HG03439 (cell line): ENCODE measurements around the gene LRRC45.
A peak's percentile ranks its signal among the peaks of the same experiment; 100 is the strongest.
"Not testable (repeated sequence)": the region's sequence is repeated elsewhere in the genome, so short reads cannot be mapped to it uniquely, and the experiment has no call there.

Source experiments
- ATAC-seq: cut with Tn5 transposase; IDR thresholded peaks from one replicate; pipeline ENCODE4 v1.9.1; 2021; ENCODE audit warnings: mild to moderate bottlenecking, moderate library complexity; ENCODE audit not compliant: unreplicated experiment

The LRRC45 gene

DNA sequence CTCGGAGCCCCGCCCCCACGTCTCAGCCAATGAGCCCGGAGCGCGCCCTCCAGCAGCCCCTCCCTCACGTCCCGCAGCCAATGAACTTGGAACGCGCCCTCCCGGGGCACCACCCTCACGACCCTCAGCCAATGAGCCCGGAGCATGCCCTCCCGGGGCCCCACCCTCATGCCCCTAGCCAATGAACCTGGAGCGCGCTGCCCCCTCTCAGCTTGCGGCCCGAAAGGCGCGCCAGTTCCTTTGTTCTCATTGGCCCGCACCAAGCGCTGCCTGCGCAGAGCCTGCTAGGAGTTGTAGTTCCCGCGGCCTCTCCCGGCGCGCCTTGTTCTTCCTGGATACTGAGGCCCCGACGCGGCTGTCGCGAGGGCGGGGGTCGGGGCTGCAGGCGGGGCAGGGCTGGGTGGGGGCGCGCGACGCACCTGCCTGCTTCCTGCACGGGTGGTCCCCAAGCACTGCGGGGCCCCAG is at the start of gene LRRC45:
TSS of gene LRRC45 (plus strand) at position 325 of the 466 bp plus-strand sequence. CDS start 339 bp downstream, outside the sequence.
- peak; percentile 83 for ATAC-seq

DNA sequence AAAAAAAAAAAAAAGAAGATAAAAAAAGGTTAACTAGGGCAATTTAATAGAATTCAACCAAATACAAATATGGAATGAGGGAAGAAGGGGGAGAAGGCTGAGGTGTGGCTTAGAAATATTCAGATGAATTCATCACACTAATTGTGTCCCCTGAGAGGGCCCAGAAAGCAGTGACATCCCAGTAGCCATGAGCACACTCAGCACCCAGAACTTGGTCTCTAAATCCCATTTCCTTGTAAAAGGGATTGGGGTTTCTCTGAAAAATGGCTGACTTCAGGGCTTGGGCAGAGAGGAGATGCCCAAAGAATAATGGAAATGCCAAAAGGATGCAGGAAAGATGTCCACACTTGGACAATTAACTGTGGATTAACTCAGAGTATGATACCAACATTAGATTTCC is 49.7 kb upstream of the LRRC45 start:
- no peak for ATAC-seq

DNA sequence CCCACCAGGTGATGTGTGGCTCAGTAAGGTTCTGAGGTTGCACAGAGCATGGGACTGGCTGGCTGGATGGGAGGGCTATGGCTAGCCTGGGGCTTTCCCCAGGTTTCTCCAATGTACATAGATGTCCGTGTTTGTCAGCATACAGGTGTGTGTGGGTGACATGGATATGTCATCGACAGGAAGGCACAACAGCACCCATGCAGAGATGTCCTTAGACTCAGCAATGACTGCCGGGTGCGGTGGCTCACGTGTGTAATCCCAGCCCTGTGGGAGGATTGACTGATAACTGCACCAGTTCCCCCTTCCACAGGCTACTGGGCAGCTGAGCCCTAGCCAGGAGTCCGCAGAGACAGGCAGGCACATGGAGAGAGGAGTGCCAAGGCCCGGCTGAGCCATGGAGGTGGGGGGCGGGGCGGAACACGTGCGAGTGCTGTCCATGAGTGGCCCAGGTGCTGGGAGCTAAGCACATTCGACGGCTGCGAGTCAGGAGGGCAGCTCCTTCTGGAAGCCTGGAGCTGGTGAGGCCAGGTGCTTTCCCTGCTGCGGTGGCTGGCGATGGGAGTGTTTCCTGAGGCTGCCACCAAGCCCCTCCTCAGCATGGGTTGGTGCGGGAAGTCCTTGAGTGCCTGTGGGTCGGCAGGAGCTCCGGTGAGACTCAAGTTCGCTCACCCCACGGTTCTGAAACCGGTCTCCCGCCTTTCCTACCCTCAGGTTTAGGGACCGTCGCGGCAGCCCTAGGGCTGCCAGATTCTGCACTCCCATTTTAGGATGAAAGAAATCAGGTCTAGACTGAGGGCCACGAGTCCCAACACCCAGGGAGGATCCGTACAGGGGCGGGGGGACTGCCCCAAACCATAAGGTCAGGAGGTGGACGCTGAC is 46.5 kb upstream of the LRRC45 start:
- peak; percentile 4 for ATAC-seq

DNA sequence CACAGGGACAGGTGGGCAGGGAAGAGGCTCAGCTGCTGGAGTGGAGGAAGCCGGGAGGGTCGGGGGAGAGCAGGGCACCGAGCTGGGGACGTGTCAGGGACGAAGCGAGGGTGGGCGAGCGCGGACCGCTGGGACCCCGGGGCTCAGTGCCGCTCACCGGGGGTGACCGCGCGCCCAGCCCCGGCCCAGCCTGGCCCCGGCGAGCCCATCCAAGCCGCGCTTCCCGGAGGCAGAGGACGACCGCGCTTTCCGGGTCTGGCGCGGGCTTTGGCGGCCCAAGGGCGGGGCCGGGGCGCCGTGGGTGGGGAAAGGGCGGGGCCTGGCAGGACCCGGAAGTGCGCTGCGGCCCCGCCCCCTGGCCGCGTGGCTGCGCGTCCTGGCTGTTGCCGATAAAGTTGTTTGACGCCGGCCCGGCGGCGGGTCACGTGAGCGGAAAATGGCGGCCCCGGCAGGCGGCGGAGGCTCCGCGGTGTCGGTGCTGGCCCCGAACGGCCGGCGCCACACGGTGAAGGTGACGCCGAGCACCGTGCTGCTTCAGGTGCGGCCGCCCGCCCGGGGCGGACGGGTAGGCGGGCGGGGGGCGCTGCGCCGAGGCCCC is 45.8 kb upstream of the LRRC45 start, which contains the start of gene ASPSCR1:
TSS of gene ASPSCR1 (plus strand) at position 419 of the 598 bp plus-strand sequence. CDS start at position 437, 18 bp downstream.
- peak; percentile 77 for ATAC-seq

DNA sequence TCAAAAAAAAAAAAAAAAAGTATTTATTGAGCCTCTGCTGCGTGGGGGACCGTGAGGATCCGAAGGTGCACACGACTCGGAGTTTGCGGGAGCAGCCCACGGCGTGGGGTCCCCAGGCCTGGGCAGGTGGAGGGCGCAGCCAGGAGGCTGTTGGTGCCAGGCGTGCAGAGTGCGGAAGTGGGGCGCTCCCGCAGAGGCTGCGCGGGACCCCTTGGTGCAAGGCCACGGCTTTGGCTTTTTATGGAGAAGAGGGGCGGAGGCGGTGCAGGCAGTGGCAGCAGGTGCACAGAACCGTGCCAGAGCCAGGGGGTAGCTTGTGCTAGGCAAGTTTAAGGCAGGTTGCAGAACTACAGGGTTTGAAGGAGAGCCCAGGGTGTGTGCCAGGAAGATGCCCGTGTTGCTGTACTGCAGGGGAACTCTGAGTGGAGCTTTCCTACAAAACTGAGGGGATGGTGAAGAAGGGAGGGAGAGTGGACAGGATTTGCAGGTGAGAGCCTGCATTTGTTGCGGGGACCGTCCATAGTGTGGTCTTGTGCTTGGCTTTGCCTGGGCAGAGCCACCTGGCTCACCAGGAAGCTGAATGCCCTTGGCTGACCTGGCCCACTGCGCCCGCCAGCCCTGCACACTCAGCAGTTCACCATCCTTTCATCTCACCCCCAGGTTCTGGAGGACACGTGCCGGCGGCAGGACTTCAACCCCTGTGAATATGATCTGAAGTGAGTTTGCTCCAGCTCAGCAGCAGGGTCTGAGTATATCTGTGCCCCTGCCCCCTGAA is 44.4 kb upstream of the LRRC45 start:
- ATAC-seq, result no peak

DNA sequence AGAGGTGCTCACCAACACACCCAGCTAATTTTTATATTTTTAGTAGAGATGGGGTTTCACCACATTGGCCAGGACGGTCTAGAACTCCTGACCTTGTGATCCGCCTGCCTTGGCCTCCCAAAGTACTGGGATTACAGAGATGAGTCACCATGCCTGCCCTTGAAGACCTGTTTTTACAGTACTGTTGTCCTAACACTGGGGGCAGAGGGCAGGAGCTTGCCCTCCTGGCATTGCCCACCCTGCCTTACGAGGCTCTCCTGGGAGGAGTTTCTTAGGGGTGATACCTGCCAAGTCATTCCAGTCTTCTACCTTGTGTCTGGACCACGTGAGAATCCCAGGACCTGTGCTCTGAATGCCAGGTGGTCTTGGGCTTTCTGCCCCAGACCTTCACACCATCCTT is 43.0 kb upstream of the LRRC45 start:
- ATAC-seq, result no peak

DNA sequence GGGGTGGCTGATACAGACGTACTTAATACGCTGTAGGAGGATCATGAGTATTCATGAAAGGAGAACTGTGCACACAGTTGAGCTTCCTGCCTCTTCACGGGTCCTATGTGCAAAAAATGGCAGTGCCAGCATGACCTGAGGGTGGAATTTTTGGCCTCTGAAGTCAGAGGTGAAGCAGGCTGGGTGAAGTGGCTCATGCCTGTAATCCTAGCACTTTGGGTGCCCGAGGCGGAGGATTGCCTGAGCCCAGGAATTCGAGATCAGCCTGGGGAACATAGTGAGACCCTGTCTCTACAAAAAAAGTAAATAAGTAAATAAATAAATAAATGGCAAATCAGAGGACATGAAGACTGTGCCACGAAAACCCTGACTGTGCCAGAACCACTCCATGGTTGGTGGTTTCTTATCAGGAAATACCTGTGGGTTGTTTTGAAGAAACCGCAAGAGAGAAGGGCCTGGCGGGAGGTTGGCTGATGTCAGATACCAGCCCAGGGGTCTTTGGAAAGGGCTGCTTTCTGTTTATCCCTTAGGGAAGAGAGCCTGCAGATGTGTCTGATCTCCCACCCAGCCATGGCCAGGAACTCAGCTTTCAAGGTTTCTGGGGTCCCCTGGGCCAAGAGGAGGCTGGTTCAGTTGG is 42.3 kb upstream of the LRRC45 start:
- no peak for ATAC-seq

DNA sequence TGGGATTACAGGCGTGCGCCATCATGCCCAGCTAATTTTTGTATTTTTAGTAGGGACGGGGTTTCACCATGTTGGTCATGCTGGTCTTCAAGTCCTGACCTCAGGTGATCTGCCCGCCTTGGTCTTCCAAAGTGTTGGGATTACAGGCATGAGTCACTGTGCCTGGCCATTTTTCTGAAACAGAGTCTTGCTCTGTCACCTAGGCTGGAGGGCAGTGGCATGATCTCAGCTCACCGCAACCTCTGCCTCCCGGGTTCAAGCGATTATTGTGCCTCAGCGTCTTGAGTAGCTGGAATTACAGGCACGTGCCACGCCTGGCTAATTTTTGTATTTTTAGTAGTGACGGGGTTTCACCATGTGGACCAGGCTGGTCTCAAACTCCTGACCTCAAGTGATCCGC is 41.6 kb upstream of the LRRC45 start:
- not testable (repeated sequence) for ATAC-seq

DNA sequence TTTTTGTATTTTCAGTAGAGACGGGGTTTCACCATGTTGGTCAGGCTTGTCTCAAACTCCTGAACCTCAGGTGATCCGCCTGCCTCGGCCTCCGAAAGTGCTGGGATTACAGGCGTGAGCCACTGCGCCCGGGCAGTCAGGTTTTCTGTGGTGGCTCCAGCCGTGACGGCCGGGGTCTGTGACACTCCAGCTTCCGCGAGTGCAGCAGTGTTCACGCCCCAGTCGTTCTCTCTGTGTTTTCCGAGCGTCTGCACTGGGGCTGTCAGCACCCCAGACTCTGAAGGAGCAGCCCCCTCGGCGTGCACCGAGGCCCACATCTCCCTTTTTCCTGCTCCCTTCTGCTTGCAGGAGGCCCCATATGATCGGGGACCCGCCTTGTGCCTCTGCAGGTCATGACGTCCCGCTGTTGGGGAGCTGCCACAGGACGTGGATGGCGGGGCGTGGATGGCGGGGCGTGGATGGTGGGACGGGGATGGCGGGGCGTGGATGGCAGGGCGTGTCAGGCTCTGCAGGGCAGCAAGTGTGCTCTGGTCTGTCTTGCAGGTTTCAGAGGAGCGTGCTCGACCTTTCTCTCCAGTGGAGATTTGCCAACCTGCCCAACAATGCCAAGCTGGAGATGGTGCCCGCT is 40.0 kb upstream of the LRRC45 start:
- ATAC-seq, result no peak

DNA sequence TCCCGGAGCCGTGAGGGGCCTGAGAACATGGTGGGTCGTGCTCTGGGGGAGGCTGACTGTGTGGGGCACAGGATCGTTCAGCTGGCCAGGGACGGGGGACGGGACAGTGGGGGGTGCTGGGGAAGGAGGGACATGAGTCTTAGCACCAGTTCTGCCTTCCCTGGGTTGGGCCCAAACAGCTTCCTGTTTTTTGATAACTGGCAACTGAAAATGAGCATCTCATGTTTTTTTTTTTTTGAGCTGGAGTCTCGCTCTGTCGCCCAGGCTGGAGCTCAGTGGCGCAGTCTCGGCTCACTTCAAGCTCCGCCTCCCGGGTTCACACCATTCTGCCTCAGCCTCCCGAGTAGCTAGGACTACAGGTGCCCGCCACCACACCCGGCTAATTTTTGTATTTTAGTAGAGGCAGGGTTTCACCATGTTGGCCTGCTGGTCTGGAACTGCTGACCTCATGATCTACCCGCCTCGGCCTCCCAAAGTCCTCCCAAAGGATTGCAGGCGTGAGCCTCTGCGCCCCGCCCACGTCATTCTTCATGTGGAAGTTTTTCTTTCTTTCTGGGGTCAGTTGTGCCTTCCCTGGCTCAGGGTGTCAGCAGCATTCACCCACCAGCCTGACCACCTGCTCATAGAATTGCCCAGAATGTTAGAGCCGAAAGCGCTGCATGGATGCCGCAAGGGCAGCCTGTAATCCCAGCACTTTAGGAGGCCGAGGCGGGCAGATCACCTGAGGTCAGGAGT is 39.3 kb upstream of the LRRC45 start:
- no peak for ATAC-seq

DNA sequence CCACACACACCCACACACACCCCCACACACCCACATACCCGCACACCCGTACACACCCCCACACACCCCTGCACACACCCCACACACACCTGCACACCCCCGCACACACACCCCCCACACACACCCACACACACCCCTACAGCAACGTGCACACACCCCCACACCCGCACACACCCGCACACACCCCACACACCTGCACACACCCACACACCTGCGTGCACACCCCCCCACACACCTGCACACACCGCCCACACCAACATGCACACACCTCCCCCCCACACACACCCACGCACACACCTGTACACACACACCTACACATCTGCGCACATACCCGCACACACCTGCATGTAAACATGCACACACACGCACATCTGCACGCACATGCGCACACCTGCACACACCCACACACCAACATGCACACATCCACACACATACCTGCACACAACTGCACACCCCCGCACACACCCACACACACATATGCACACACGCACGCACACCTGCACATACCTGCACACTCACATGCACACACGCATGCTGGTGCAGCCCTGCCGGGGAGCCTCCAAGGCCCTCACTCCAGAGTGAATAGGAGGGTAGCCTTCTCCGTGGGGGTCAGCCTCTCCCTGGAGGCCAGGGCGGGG is 38.2 kb upstream of the LRRC45 start:
- no peak for ATAC-seq

DNA sequence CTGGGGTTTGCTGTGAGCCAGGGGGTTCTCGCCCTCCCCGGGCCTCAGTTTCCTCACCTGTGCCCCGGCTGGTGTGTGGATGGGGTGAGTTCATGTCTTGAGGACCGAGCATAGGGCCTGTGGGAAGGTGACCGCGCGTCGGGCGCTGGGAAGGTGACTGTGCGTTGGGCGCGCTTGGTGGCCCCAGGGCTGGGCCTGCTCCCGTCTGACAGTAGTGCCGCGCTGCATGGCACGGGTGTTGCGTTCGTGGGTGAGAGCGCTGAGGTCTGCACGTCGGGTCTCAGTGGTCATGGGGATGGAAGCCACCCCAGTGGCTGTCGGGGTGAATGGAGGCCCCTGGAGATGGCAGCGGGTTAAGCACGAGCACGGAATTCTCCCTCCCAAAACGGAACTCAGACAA is 36.5 kb upstream of the LRRC45 start:
- ATAC-seq, result no peak

DNA sequence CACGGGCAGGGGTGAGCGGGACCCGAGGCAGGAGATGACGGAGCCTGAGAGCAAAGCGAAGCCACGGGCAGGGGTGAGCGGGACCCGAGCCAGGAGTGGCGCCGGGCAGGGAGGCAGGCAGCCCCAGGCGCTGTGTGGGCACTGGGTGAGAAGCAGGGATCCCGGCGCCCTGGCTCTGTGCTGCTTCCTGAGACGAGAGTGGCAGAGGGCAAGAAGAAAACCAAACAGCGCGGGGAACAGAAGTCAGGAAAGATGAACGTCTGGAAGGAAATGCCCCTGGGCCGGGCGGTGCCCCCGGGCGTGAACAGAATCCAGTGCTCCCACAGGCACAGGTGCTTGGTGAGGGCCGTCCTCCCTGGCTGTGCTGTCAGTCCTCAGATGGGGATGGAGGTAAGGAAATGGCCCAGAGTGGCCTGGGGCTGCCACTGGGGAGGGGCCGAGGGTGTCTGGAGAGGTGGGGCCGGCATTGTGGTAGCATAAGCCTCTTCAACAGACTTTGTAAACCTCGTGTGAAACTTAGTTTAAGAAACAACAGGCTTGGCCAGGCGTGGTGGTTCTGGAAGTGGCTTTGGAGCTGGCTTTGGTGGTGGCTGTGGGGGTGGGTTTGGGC is 35.8 kb upstream of the LRRC45 start:
- ATAC-seq, result no peak

DNA sequence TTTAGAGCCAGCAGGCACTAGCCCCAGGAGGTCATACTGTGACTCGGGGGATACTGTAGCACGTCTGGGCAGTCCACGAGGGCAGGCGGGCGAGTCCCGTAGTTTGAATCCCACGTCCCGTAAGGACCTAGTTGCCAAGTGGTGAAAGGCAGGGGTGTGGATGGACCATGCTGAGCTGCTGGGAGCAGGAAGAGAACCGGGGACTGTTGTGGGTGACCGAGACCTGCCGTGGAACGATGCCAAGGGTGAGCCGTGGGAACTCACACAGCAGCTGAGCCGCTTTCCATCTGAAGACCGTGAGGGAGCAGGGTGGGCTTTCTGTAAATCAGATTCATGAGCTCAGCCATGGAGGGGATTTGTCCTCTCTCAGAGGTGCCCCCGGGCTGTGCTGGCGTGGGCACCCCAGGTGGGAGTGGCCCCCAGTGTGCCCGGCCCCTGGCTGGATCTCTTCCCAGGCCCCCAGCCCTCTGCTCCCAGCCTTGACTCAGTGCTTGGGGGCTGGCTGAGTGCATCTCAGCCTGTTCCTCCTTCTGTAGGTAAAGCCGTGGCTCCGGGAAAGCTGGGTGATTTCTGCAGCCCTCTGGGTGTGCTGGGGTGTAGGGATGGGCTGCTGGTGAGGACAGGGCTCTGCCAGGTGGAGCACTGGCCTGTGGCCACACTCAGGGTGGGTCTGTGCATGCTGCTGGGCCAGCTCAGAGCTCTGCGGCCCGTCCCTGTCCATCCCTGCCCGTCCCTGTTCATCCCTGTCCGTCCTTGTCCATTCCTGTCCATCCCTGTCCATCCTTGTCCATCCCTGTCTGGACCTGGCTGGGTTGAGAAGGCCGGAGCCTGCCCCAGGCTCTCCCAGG is 32.0 kb upstream of the LRRC45 start:
- no peak for ATAC-seq

DNA sequence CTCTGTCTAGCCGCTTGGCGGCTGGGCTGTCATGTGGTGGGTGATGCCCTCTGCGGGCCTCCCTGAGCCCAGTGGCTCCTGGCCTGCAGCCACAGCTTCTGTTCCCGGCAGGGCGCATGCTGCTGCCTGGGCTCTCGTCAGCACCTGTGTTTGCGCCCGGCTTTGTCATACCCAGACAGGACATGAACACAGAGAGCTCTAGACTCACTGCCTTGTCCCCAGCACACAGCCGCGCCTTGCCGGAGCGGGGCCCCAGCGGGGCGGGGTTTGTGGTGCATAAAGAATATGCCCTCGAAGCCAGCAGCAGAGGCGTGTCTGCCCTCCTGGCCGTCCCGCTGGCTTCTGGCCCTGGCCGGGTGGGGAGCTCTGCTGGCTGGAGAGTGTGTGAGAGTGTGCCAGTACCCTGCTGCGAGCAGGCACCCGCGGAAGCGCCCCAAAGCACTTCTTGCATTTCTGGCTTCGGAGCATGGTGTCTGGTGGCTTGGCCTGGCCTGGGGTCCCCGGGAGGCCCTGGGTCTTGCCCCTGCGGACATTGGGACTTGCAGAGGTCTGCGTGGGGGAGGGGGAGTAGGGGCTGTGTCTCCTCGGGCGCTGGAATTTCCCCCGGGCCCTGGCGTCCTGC is 31.3 kb upstream of the LRRC45 start:
- no peak for ATAC-seq

DNA sequence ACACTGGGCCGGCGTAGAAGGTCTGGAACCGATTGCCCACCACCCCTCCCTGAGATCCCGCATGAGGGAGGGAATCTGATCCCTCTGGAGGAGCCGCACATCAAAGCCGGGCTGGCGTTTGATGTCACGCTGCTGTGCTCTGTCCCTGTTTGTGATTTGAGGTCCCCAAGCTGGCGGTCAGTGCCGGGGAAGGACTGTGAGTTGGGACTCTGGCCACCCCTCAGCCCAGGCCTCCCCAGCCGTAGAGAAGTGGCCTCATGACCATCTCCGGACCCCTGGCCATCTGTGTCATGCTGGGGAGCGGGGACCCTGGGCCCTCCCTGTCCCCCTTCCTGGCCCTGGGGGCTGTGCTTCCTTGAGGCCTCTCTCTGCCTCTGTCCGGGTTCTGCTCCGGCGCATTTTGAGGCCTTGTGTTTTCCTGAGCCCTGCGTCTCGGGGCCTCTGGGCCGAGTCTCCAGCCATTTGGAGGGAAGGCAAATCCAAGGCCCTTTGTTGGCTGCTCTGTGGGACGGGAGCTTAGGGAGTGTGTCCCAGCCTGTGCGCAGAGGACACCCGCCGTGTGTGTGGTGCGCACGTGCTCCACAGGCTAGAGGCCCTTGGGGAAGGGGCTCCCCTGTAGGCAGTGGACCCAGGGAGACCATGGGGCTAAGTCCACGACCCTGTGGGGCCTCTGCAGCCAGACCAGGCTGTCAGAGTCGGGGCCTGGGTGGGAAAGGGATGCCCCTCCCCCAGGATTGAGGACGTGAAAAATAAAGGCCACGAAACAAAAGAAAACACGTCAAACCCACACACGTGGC is 30.6 kb upstream of the LRRC45 start:
- no peak for ATAC-seq
